HUDEP-2 (cell line): ENCODE data around the gene TRPT1.

Experiments
- DNase-seq, 76 experiments: peaks; one replicate each; lab custom pipeline; 2025; ENCODE audit not compliant: unreplicated experiment in 76 of 76; lab: John Stamatoyannopoulos, UW

TRPT1 gene

DNA sequence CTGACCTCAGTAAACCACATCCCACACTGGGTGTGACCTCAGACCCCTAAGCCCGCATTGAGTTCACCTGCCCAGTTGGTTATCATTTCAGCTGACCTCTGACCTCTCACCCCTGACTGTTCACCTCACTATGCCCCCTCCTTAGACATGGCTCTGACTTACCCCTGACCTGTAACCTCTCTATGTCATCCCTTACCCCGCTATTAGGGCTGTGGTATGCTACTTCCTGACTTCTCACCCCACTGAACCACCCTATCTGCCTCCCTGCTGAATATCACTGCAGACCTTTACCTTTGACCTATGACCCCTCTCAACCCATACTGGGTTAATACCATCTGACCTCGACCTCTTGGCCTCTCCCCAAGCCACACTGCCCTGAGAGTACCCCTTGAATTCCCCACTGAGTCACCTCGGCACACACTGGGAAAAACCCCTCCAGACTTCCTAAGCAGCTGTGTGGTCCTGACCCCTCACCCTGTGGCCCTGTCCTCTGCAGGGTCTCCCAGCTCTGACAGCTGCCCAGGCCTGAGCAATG is 33.6 kb upstream of the TRPT1 start:
- DNase-seq: no peak

DNA sequence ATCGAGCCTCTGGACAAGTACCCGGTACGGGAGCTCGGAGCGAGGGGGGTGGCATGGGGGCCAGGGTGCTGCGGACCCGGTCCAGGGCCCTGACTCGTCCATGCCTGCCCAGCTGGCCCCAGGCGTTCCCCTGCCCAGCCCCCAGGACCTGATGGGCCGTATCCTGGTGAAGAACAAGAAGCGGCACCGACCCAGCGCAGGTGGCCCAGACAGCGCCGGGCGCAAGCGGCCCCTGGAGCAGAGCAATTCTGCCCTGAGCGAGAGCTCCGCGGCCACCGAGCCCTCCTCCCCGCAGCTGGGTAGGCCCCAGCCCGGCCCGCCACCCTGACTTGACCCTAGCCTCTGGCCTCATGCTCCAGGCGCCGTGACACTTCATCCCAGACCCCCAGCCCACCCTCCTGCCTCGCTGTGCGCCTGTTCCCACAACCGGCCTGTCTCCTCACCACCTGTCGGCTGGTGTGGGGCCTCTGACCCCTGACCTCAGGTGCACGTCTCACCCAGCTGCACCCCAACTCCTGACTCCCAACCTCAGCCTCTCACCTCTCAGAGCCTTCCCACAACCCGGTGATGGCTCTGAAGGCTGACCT is 33.1 kb upstream of the TRPT1 start:
- no peak for DNase-seq

DNA sequence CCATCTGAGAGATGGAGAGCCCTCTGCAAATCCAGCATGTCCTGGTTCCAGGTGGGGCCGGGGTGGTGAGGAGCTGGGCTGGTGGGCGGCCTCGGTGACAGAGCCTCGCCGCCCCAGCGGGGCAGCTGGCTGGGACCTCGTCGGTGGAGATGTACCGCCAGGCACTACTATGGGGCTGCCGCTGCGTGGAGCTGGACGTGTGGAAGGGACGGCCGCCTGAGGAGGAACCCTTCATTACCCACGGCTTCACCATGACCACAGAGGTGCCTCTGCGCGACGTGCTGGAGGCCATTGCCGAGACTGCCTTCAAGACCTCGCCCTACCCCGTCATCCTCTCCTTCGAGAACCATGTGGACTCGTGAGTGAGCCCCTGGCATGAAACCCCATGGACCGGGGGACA is 32.4 kb upstream of the TRPT1 start:
- no peak for DNase-seq

DNA sequence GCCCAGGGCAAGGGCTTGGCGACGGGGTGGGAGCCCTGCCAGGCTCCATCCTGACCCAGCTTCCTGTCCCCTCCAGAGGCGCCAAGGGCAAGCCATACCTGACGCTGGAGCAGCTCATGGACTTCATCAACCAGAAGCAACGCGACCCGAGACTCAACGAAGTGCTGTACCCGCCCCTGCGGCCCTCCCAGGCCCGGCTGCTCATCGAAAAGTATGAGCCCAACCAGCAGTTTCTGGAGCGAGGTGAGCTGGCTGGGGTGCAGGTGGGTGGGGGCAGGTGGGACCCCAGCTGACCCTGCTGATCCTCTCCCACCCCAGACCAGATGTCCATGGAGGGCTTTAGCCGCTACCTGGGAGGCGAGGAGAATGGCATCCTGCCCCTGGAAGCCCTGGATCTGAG is 30.3 kb upstream of the TRPT1 start:
- DNase-seq: no peak

DNA sequence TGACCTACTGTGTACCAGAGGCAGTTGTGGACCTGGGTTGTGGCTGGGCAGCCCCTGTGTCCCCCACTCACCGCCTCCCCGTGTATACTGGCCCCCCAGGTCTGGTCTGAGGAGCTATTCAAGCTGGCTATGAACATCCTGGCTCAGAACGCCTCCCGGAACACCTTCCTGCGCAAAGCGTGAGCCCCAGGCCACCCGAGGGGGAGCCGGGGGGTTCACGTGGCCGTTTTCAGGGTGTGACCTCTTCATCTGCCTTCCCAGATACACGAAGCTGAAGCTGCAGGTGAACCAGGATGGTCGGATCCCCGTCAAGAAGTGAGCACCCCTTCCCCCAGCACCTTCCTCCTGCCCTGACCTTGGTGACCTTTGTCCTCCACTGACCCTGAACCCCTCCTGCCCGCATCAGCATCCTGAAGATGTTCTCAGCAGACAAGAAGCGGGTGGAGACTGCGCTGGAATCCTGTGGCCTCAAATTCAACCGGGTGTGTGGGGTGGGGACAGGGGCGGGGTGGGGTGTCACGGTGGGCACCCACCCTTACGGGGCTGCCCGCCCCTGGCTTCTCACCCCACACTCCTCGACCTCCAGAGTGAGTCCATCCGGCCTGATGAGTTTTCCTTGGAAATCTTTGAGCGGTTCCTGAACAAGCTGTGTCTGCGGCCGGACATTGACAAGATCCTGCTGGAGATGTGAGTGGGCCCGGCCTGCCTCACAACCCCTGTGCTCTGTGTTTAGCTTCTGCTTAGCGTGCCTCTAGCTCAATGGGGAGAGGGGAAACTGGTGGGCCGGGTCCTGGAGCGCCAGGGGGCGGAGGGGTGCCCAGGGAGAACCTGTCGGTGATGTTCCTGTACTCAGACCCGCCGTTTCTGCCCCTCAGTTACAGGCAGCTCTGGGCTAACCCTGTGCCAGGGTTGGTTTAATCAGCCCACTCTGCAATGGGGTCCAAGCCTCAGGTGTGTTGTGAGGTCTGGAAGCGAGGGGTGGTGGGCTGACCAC is 29.4 kb upstream of the TRPT1 start:
- no peak for DNase-seq

DNA sequence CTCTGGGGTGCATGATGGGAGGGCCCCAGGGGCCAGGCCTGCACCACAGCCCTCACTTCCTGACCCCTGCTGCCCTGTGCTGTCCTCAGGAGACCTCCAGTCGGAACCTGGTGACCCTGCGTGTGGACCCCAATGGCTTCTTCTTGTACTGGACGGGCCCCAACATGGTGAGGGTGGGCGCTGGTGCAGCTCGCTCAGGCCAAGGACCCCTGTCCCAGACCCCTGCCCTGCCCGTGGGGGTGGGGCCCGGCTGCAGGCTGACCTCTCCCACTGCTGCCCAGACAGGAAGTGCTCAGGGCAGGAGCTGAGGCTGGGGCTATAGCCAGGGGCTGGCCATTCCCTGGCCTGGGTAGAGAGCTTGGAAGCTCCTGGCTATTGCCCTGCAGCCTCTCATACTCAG is 28.3 kb upstream of the TRPT1 start:
- no peak for DNase-seq

DNA sequence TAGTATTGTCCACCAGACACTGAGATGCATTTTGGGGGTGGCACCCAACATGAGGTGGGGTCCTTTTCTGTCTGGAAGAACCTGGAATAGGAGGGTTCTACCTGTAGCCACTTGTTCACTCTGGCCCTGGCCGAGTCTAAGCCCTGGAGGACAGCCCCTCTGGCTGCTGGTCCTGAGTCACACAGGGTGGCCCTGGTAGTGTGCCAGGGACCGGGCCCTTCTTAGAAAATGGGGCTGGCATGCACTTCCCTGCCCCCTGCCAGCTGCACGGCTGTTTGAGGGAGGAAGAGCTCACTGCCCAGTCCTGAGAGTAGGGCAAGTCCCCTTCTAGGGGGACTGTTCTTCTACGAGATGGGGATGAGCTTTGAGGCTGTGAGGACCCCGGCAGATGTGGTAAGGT is 27.5 kb upstream of the TRPT1 start:
- DNase-seq: peak in 61 of 76 experiments; percentile 19 to 79 (median 60)

DNA sequence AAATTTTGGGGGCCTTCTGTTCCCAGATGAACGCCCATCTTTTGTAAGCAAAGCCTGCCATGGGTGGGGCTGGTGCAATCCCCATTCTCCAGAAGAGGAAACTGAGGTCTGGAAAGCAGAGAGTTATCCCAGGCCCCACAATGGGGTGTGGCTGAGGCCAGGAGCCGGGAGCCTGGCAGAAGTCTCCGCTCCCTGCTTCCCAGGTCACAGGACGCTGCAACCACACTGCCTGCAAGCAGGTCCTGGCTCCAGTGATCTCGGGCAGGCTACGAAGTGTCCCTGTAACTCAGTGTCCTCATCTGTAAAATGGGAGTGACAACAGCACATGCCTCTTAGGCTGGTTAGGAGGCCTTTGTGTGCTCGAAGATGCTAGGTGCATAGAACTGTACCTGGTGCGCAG is 27.1 kb upstream of the TRPT1 start:
- DNase-seq: no peak

DNA sequence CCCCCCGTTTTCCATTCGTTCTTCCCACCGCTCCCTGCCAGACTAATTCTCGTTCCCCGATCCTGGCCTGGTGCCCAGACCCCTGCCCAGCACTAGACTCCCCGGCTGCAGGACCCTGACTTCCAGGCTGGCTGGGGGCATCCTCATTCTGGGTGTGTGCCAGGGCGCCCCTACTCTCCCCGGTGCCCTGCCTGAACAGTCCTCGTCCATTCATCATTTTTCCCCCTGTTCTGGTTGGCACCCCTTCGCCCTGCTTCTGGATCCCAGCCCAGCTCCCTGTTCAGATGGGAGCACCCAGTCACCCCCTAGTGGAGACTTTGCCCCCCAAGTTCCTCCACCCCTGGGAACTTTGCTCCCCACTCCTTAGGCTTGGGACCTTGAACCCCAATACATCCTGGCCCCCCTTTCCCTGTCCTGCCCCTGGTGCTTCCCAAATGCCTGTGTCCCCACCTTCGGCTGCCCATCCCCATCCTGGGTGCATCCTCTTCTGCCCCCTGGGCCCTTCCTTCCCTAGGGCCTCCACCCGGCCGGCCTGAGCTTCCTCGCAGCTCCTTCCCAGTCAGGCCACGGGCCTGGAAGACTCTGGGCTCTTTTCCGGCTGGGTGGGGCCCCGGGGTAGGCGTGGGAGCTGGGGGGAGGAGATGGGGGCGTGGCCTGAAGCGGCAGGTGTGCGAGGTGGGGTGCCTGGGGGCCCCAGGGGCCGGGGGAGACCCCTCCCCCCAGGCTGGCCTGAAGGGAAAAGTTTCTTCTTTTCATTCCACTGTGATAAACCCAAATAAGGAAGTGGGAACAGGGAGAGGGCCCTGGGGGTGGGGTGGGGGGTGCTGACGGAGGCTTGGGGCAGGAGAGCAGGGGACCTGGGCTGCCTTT is 26.3 kb upstream of the TRPT1 start:
- DNase-seq: peak in 18 of 76 experiments; percentile 5 to 37 (median 25)

DNA sequence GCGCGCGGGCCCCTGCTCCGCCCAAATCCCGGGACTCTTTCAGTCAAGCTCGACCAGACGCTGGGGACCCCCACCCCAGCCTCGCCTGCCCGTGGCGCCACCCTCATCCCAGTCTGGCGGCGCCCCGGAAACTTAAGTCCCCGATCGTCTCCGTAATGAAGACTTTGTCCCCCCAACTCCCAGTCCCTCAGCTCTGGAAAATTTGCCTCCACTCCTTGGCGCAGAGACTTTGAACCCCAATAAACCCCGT is 25.7 kb upstream of the TRPT1 start:
- DNase-seq: no peak

DNA sequence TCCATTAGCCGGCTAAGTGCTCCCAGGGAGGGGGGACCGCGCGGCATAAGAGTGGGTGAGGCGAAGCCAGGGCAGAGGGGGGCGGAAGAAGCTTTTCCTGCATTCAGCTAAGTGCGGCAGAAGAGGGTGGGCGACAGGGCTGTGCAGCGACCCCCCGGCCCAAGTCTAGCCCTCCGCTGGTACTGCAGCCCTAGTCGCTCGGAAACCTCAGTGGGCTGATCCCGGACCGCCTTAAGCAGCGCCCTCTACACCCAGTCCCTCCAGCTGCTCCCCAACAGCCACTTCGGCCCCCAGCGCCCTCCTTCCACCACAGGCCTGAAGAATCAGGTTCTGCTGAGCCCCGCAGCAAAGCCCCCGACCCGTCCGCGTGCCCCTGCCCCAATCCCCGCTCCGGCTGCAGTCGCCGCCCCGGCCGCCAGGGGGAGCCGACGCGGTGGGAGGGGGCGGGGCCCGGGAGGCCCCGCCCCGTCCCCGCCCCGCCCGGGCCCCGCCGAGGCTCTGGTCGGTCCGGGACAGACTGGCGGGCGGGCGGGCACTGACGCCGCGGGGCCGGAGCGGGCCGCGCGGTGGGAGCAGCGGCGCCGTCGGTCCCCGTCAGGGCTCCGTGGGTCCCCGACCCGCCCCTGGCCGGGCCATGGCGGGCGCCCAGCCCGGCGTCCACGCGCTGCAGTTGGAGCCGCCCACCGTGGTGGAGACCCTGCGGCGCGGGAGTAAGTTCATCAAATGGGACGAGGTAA is 25.2 kb upstream of the TRPT1 start, which contains the start of gene PLCB3:
Gene PLCB3, plus strand, starts transcription at position 515 of the 737 bp plus-strand sequence. Its CDS starts 120 bp downstream, at position 635.
- DNase-seq: peak in 41 of 76 experiments; percentile 11 to 66 (median 38)

DNA sequence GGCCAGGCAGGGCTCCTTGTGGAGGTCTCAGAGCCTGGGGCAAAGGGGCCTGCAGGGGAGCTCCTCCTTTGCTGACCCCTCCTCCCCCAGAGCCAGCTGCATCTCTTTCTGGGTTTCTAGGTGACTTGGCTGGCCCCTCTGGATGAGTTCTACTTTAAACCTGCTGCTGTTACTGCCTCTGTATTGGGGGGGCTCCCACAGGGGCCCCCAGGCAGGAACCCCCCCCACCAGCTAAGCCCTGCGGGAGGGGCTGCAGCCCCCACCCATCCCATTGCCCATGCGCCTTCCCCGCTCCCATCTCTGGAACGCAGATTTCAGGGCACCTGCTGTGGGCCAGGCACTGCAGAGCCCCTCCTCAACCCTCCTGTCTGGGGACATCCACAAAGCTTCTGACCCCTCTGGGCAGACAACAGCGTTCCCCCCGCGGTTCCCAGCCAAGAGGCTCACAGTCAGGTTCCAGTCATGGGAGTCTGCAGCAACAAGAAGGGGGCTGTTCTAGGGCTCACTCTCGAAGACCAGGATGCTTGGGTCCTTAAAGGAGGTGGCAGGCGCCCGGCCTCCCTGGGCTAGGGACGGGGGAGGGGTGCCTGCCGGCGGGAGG is 24.5 kb upstream of the TRPT1 start:
- peak in 4 of 76 experiments; percentile 19 to 64 (median 28) for DNase-seq

DNA sequence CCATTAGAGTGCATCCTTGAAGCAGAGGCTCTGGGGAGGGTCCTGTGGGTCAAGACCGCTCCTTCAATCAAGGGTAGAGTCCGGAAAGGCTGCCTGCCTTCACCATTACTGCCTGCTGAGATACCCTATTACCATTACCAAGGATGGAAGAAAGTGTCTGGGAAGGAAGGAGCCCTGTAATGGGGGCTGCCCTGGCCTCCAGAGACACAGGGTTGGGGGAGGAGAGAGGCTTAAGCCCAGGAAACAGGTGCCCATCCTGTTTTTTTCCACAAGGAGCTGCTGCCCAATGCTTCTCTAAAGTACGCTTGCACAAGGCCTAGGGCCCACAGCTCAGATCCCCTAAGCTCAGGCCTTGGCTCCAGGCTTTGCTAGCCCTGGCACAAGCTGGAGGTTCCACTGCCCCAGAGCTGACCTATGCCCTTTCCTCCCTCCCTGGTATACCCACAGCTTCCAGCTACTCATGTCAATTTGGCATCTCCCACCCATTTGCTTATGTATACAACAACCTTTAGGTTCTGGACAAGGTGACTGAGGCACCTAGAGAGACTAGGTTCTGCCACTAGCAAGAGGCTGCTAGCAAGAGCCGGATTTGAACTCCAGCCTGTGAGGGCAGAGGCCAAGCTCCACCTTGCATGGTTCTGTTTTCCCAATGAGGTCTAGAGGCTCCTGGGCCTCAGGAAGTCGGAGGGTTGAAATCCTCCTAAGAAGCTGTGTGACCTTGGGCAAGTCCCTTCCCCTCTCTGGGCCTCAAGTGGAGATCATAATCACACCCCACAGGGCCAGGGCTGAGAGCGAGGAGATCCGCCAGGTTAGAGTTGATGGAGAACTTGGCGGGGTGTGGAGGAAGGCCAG is 23.8 kb upstream of the TRPT1 start:
- DNase-seq: peak in 9 of 76 experiments; percentile 10 to 35 (median 24)

DNA sequence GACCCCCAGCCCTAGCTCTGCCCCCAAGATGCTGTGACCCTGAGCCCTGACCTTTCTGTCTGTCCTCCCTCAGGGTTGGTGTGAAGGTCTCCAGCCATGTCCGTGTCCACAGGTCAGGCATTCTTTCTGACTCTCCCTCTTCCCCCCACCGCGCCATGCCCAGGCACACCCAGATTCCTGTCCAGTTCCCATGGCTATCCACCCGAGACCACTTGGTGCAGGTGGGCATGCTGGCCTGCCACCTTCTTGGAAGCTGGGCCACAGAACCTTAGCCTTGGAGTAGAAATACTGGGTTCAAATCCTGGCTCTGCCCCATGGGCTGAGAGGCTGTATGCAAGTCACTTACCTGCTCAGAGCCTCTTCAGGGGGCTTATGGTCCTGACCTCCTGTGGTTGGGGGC is 23.1 kb upstream of the TRPT1 start:
- no peak for DNase-seq

DNA sequence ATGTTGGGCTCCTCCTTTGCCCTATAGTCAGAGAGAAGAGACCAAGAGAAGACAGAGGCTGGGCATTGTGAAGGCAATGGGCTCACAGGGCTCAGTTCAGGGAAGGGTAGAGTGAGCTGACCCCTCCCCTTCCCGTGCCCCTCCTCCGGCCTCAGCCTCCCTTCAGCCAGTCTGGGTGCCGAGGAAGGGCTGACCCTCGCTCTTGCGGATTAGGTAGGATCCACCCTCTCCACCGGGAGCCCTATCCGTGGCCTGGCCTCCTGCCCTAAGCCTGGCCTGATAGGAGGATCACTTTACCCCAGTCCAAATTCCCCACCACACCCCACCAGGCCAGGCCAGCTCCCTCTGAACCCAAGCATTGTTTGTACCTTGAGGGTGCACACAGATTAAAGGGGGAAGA is 22.6 kb upstream of the TRPT1 start:
- peak in 2 of 76 experiments; percentile 16 to 21 for DNase-seq

DNA sequence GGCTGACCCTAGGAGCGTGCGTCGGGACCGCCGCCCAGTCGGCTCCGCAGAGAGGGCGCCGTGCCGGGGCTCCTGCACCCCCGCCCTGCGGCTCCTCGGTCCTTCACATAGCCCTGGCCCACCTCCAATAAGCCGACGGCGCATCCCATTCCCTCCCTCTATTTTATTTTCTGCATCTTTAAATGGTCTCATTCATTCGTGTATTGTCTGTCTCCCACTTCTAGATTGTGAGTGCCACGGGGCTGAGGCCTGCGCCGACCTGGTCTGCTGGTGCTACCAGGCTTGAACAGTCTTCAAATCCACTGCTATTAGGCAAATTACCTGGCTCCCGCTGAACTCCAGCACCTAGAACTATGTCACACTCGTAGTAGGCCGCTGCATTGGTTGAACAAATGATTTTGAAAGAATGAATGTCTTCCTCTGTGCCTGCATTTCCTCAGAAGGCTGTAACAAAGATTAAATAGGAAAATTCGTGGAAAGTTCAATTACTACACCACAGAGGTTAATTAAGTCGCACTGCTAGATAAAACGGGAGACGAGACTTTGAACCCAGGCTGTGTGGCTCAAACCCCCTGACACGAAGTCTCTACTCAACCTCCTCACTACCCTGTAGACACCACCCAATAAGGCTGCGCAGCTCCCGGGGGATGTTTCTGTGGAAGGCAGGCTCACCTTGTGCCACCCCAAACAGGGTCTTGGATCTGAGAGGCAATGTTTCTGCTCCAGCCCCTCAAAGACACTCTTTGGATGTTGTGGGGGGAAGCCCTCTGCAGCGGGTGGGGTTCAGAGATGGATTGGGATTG is 21.9 kb upstream of the TRPT1 start:
- peak in 1 of 76 experiments; percentile 54 for DNase-seq

DNA sequence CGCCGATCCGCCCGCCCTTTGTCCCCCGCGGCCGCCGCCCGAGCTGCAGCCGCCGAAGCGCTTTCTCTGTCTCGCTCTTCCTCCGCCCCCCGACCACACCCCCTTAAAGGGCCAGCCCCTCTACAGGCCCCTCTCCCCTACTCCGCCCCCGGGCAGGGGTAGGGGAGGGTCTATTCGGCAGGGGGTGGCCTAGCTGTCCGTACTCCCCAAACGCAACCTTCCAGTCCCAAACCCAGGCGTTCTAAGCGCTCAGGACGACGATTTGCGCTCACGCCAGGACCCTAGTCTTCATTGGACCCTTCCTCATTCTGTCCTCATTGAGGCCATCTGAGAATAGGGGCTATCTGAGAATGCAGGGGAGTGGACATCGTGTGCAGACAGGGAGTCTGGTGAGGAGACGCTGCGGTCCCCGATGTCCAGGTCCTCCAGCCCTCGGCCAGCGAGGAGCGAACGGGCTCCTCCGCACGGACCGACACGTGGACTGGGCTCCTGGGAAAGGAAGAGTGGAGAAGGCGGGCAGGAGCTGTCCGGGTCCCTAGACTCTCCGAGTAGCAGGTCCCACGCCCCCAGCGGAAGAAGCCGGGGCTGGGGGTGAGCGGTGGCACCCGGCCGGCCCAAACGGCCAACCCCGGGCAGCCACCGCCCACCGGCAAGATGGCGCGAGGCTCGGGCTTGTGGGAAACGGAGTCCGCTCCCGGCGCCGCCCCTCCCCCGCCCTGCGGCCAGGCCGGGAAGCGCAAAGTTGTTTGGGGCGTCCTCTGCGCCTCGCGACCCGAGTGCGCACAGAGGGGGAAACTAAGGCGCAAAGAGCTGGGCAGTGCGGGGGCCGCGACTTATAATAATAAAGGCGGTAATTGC is 21.1 kb upstream of the TRPT1 start, which contains the start of gene PPP1R14B:
Gene PPP1R14B, minus strand, starts transcription at position 73 of the 858 bp plus-strand sequence. CDS start 270 bp downstream, outside the sequence.
- peak in 71 of 76 experiments; percentile 39 to 91 (median 80) for DNase-seq
